Stimulated activated CD4-positive, alpha-beta T cell treated with anti-CD3 and anti-CD28 coated beads, Interleukin-15, amount 100 ng/mL, for 1 hour (primary cell): ENCODE data around the gene NUP214.
"Not testable (repeated sequence)": the region's sequence is repeated elsewhere in the genome, so short reads cannot be mapped to it uniquely, and the experiment has no call there.

ENCODE experiments used
- DNase-seq, 2 donors: peaks; one replicate each; pipeline ENCODE4 v3.0.0-alpha.2; 2020; ENCODE audit warnings: low read depth in 1 of 2, low spot score in 1 of 2

NUP214 gene

DNA sequence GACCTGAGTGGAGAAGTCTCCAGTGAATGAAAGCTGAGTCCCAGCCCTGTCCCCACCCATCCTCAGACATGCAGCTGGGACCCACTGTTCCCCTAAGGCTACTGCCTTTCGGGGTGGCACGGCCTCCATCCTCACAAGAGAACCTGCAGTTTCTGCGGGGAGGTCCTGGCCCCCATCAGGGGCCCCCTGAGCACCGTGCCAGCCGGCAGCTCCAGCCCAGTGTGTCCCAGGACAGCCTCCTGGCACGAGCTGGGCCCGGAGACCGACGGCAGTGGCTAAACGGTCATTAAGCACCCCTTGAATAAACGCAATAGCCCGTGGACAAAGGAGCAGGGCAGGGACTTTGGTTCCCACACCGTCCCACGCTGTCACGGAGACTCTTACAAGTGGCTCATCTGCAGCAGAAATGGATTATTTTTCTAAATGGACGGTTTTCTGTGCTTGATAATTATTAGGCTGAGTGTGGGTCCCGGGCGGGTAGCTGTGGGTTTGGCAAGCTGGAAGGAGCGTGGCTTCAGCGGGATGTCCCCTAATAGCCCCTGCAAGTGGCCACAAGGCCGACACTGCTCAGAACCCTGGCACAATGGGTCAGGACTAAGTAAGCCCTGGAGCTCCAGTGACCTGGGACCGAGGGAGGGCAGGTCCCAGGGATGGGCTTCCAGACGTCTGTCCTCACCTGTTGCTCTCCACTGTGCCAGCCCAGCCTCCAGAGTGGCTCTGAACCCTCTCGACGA lies 133.5 kb downstream of the NUP214 start:
- no peak for DNase-seq

DNA sequence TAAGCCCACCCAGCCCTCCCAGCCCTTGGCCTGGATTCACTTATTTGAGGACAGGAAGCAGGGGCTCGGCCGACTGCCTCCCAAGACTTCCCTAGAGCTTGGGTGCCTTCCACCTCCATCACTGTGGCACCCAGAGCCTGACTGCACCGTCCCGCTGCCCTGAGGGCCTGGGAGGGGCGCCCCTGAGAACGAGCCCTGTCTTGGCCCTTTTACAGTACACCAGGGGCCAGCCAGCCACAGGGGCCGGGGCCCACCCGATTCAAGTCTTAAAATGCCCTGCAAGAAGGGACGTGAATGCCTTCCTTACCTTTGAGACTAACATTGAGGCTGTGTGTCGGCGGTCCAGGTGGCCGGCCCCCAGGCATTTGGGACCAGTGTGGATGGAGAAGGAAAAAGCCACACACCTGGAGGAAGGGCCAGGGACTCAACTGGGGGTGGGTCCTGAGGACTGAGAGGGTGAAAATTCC lies 134.1 kb downstream of the NUP214 start:
- DNase-seq, result no peak

- no peak for DNase-seq
Observed at GRCh38 chr9:131259916-131260597, 134.7 kb downstream of the NUP214 start.

GRCh38 chr9:131260751-131261452 lies 135.5 kb downstream of the NUP214 start:
- DNase-seq, result no peak

DNA sequence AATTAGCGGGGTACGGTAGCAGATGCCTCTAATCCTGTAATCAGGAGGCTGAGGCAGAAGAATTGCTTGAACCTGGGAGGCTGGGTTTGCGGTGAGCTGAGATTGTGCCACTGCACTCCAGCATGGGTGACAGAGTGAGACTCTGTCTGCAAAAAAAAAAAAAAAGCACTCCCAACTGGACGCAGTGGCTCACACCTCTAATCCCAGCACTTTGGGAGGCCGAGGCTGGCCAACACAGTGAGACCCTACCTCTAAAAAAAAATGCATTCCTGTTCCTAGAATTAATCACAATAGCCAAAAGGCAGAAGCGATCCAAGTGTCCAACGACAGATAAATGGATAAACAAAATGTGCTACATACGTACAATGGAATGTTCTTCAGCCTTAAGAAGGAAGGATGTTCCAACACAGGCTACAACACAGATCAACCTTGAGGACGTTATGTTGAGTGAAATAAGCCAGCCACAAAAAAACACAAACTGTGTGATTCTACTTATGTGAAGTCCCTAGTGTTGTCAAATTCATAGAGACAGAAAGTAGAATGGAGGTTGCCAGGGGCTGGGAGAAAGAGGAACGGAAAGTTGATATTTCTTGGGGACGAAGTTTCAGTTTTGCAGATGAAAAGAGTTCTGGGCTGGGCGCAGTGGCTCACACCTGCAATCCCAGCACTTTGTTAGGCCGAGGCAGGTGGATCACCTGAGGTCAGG lies 137.1 kb downstream of the NUP214 start:
- DNase-seq, result no peak

DNA sequence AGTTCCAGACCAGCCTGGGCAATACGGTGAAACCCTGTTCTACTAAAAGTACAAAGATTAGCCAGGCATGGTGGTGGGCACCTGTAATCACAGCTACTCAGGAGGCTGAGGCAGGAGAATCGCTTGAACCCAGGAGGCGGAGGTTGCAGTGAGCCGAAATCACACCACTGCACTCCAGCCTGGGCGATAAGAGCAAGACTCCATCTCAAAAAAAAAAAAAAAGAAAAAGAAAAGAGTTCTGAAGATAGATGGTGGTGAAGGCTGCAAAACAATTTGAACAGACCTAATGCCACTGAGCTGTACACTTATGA lies 137.6 kb downstream of the NUP214 start:
- DNase-seq, result not testable (repeated sequence)

- no peak for DNase-seq
Observed at GRCh38 chr9:131263701-131264100, 138.3 kb downstream of the NUP214 start.

DNA sequence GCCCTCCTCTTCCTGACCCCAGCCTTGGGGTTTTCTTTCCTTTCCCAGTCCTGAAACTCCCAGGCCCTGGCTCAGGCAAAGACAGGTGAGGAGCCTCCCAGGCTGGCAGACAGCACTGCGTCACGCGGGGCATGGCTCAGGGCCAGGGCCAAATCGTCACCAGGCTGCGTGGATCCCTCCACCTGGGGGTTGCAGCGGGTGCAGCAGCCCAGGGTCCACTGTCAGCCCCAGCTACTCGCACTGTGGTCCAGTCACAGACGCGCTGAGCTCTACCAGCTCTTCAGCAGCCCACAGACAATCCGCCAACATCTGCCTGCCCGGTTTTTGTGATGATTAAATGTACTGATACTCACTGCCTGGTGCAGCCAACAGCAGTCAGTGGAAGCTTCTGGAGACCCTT lies 138.8 kb downstream of the NUP214 start:
- DNase-seq, result no peak

DNA sequence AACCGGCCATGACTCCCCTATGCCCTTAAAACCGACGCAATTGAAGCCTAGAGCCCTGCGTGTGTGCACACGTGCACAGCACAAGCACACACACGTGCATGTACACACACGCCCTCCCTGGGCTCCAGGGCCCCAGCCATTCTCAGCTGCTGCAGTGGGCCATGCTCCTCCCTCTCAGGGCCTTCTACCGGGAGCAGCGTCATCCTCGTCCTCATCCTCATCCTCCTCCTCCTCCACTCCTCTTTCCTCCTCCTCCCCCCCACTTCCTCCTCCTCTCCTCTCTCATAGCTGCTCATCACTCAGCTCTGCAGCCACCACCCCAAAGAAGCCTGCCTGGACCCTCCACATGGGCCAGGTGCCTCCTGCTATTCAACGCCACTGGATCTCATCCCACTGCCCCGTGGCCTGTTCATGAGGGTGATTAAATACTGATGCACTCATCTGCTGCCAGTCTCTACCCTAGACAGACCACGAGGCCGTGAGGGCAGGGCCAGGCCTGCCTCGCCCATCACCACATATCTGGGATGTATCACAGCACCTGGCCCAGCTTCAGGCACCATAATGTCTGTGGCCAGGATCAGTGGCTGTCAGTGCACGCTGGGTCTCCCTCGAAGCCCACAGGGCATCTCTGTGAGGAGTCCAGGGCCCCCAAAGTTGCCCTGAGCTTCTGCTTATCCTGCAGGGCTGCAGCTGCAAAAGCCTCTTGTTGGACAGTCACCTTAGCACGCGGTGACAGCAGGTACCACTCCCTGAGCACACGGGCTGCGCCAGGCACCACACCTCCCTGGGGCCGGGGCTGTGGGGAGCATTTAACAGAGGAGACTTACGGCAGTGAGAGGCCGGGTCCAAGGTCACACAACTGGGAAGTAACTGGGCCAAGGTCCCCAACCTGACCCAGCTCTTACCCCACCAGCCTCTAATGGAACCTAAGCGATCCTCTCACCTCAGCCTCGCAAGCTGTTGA lies 141.2 kb downstream of the NUP214 start:
- DNase-seq, result no peak

GRCh38 chr9:131270171-131271015 lies 145.0 kb downstream of the NUP214 start:
- no peak for DNase-seq

GRCh38 chr9:131271016-131271273 lies 145.6 kb downstream of the NUP214 start:
- DNase-seq, result not testable (repeated sequence)

DNA sequence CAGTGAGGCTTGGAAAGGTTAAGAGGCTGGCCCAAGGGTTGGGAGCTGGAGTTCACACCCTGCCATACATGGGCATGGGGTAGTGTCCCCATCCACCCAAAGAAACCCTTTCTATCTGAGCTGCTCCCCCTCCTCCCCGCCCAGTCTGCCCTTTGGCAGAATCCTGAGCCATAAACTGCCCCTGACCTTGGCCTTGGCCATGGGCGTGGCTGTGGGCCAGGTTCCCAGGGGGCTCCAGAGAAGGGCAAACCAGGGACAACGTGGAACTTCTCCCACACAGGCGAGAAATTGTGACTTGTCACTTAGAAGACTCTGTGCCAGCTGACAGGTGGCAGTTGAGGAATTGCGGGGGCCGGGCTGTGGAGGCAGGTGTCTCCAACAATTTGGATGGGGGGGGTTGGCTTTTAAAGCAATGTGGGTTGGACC lies 146.1 kb downstream of the NUP214 start:
- DNase-seq, result no peak

- DNase-seq, result no peak
Observed at GRCh38 chr9:131272212-131272611, 146.8 kb downstream of the NUP214 start.

- no peak for DNase-seq
Observed at GRCh38 chr9:131273146-131273855, 147.9 kb downstream of the NUP214 start.

GRCh38 chr9:131273856-131274673 lies 148.7 kb downstream of the NUP214 start:
- DNase-seq, result no peak

DNA sequence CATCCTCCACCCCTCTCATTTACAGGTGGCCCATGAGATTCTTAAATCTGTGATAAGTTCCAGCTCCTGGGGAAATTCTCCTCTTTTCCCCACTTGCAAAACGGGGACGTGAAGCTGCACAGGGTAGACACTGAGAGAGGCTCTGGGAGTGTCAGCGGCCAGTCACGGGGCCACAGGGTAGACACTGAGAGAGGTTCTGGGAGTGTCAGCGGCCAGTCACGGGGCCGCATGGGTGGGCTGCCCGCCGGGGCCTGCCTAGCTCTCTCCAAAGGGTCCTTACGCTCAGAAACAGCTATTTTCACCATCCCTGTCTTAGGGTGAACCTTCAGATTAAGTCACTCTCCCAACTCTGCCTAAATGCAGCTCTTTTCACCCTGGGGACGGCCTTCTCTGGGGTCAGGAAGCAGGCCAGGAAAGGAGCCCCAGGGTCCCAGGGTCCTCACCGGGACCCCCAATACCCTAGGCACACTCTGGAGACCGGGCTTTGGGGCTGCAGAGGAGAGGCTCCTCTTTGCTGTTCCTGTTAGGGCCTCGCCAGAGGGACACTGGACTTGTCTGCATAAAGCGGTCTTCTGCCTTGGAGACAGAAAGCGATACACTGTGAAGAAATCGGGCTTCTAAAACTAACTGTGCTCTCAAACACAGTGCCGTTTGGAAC lies 149.4 kb downstream of the NUP214 start:
- no peak for DNase-seq

DNA sequence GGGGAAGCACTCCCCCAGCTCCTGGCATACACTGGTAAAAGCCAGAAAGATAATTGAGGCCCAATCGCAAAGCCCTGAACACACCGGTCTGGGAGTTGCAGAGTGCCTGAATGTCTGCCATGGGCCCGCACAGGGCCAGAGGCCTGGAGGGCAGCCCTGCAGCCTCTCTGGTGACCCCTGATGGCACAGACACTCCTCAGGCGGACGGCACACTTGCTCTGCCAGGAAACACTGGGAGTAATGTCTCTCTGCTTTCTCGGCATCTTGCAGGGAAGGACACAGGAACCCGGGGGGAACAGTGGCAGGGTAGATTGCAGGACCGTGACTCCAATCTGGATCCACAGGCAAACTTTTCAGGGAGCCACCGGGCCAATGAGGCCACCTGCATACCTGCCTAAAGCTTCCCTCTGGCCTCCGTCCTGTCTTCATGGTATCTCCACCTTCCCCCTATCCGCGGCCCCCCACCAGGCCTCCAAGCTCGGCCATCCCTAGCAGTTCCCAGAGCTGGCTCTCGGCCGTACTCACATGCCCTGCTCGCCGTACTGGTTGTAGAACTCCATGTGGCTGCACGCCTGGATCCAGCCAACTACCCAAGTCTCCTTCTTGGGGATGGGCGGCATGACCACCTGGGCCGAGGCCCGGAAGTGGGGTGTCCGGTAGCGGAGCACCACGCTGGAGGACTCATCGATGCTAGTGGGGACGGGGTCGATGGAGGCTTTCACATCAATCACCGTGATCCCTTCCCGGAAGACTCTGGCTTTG lies 150.1 kb downstream of the NUP214 start:
- no peak for DNase-seq
